Breast epithelium (tissue), 3 donors: ENCODE measurements around the gene BATF.

Experiments
- CTCF ChIP-seq, 3 donors: fragments of 450-650 bp; IDR thresholded peaks; one replicate each; pipeline ENCODE4 v1.5.1; 2016 to 2017; ENCODE audit warnings: antibody characterized with exemption in 3 of 3, mild to moderate bottlenecking in 3 of 3, moderate library complexity in 3 of 3
- POLR2A ChIP-seq: fragments of 450-650 bp; IDR thresholded peaks from one replicate; pipeline ENCODE4 v1.6.1; 2016; ENCODE audit warnings: antibody characterized with exemption, mild to moderate bottlenecking, moderate library complexity
- POLR2AphosphoS5 ChIP-seq, 3 donors: sonication (generic); formaldehyde crosslinking; IDR thresholded peaks; one replicate each; pipeline ENCODE4 v1.6.1; 2017; ENCODE audit warnings: antibody characterized with exemption in 3 of 3

- TF ChIP-seq CTCF (IDR thresholded peaks at IDR 0.05) (no peak), POLR2A (no peak), POLR2AphosphoS5 (IDR thresholded peaks at IDR 0.05) (no peak)
These were observed 44.1 kb downstream of the BATF start for GRCh38 chr14:75566321-75566720.
